ENCODE results near the gene LSM4. TPM values are rescaled to one million over a fixed set of nuclear protein-coding genes. Genes with fewer than 3 reads are reported as not detected.

LSM4 gene
- total RNA-seq, 4 donors from 2014 or later = 70.4 to 167 (median 156) TPM

DNA sequence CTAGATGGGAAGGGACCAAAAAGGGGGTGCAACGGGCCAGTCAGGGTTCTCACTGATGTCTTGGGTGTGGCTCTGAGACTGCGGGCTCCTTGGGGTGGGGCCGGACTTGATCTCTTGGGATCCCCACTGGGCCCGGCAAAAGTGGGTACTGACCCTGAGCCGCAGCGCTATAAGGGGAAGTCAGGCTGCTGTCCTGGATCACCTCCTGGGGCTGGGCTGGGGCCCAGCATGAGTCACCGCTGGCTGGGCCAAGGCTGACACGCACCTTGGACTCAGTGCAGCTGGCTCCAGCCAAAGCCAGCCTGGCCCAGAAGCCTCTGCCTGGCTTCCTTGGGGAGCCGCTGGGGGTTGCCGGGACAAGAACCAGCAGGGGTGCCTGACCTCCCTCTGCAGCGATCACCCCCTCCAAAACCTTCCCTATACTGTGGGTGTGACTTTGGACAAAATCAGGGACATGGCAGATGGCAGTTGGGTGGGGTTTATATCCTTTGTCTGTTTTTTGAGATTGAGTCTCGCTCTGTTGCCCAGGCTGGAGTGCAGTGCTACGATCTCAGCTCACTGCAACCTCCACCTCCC is 48.0 kb downstream of the LSM4 start:
- H3K9me3 ChIP-seq = no peaks in the 10 kb centered on the region
- no peaks in the 10 kb centered on the region for H3K27me3 ChIP-seq
- peaks cover 0 to 78% (median 53%) of the 10 kb centered on the region in 4 donors for H3K4me1 ChIP-seq
- TF ChIP-seq EP300 (IDR thresholded peaks at IDR 0.05) (peak; percentile 63 to 81), POLR2A (IDR thresholded peaks at IDR 0.05) (no peak)
- TF ChIP-seq, protein P1, sequence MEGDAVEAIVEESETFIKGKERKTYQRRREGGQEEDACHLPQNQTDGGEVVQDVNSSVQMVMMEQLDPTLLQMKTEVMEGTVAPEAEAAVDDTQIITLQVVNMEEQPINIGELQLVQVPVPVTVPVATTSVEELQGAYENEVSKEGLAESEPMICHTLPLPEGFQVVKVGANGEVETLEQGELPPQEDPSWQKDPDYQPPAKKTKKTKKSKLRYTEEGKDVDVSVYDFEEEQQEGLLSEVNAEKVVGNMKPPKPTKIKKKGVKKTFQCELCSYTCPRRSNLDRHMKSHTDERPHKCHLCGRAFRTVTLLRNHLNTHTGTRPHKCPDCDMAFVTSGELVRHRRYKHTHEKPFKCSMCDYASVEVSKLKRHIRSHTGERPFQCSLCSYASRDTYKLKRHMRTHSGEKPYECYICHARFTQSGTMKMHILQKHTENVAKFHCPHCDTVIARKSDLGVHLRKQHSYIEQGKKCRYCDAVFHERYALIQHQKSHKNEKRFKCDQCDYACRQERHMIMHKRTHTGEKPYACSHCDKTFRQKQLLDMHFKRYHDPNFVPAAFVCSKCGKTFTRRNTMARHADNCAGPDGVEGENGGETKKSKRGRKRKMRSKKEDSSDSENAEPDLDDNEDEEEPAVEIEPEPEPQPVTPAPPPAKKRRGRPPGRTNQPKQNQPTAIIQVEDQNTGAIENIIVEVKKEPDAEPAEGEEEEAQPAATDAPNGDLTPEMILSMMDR (IDR thresholded peaks at IDR 0.05) = peak in 2 of 5 experiments; percentile 17 to 41
- peaks cover 0 to 19% (median 0%) of the 10 kb centered on the region in 3 donors for H3K36me3 ChIP-seq
- 22 to 28% methylated on average over 13 of the region's 13 CpGs for WGBS, 2 donors
- no peak overlapping the region for H3K4me3 ChIP-seq
- H3K27ac ChIP-seq = peak overlapping the region; percentile 37 to 88 (median 78)
- peak; percentile 76 for DNase-seq (ENCODE audit: low spot score in 2 of 2)

DNA sequence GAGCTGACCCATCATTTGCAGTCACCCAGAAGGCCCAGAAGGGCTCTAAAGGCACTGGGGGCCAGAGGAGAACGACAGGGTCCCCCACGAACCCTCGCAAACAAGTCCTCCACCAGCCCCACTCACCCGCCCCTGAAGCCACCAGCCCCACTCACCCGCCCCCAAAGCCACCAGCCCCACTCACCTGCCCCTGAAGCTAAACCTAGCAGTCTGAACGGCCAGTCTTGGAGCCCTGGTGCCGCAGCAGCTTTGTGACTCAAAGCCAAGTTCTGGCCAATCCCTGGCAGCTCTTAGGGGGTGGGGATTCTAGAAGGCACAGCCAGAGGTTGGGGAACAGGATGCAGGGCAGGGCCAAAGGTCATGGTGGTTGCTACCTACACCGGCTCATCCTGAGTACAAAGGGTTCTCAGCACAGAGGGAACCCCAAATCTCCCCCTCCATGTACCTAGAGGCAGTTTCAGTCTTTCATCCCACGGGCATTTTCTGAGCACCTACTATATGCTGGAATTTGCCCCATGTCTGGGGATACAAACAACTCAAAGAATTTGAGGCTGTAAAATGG is 48.6 kb downstream of the LSM4 start, which contains the start of gene IQCN:
Gene IQCN (minus strand): TSS at position 234 of the 562 bp plus-strand sequence. CDS start 4,974 bp downstream, outside the sequence.
- WGBS, 2 donors = 64 to 77% methylated on average over 8 to 9 of the region's 9 CpGs
- Histone ChIP-seq H3K4me1 (peaks cover 0 to 78% (median 53%) of the 10 kb centered on the region in 4 donors), H3K27me3 (no peaks in the 10 kb centered on the region), H3K36me3 (peaks cover 0 to 20% (median 0%) of the 10 kb centered on the region in 3 donors), H3K9me3 (no peaks in the 10 kb centered on the region), H3K4me3 (no peak within 1 kb of the TSS), H3K27ac (peak within 1 kb of the TSS; percentile 37 to 88 (median 78))
- TF ChIP-seq POLR2A (IDR thresholded peaks at IDR 0.05) = no peak
- TF ChIP-seq, protein P1 (IDR thresholded peaks at IDR 0.05) = no peak
- DNase-seq (ENCODE audit: low spot score in 2 of 2) = no peak

DNA sequence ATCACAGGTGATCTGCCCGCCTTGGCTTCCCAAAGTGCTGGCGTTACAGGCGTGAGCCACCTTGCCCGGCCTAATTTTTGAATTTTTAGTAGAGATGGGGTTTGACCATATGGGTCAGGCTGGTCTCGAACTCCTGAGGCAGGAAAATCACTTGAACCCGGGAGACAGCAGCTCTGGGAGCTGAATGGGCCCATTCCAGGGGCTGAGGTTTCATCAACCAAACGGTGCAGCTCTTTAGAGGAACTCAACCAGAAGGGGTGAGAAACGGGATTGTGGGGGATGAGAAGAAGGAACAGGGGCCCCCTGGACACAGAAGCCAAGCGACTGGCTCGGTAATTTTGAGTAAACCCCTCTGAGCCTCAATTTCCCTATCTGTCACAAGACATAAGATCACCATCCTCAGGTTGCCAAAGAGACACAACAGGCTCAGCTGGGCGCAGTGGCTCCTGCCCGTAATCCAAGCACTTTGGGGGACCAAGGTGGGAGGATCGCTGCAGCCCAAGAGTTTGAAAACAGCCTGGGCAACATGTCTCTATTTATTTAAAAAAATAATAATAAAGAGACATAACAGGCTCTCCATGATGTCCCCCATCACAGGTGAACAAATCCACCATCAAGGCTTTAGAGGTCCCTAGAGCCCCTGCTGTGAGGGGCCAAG is 49.2 kb downstream of the LSM4 start:
- DNase-seq (ENCODE audit: low spot score in 2 of 2) = no peak
- 94 to 96% methylated on average over 13 of the region's 13 CpGs for WGBS, 2 donors
- Histone ChIP-seq H3K27ac (peak overlapping the region; percentile 31 to 88 (median 78)), H3K4me1 (peaks cover 0 to 73% (median 48%) of the 10 kb centered on the region in 4 donors), H3K4me3 (no peak overlapping the region), H3K9me3 (no peaks in the 10 kb centered on the region), H3K27me3 (no peaks in the 10 kb centered on the region), H3K36me3 (peaks cover 0 to 20% (median 5%) of the 10 kb centered on the region in 3 donors)
- TF ChIP-seq POLR2A (IDR thresholded peaks at IDR 0.05) (no peak), EP300 (IDR thresholded peaks at IDR 0.05) (no peak)
- TF ChIP-seq, protein P1 (IDR thresholded peaks at IDR 0.05) = no peak

DNA sequence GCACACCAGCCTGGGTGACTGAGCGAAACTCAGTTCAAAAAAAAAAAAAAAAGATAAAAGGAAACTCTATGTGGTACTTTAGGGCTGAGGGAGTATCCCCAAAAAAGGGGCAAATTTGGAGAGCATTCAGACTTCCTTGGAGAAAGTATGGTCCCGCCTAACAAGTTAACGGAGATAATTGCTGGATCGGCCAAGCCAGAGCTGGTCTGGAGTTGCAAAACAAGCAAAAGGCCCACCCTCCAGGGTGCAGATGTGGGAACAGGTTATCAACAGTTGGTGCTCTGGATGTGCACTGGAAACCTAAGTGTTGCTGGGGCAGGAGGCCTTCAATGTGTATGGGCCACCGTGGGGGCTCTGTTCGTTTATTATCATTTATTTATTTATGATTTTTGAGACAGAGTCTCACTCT is 51.4 kb downstream of the LSM4 start:
- peaks cover 0 to 51% (median 26%) of the 10 kb centered on the region in 4 donors for H3K4me1 ChIP-seq
- no peaks in the 10 kb centered on the region for H3K9me3 ChIP-seq
- no peak overlapping the region for H3K4me3 ChIP-seq
- no peak overlapping the region for H3K27ac ChIP-seq
- 42 to 46% methylated on average over 6 of the region's 6 CpGs for WGBS, 2 donors
- H3K36me3 ChIP-seq = peaks cover 0 to 34% (median 21%) of the 10 kb centered on the region in 3 donors
- DNase-seq (ENCODE audit: low spot score in 2 of 2) = no peak
- TF ChIP-seq, protein P1 (IDR thresholded peaks at IDR 0.05) = no peak
- TF ChIP-seq EP300 (IDR thresholded peaks at IDR 0.05) = no peak
- no peak for TF ChIP-seq POLR2A (IDR thresholded peaks at IDR 0.05)
- no peaks in the 10 kb centered on the region for H3K27me3 ChIP-seq

DNA sequence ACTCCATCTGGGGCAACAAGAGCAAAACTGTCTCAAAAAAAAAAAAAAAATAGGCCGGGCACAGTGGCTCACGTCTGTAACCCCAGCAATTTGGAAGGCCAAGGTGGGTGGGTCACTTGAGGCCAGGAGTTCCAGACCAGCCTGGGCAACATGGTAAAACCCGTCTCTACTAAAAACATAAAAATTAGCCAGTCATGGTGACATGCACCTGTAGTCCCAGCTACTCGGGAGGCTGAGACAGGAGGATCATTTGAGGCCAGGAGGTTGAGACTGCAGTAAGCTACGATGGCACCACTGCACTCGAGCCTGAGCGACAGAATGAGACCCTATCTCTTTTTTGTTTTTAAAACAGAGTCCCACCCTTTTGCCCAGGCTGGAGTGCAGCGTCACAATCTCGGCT is 52.5 kb downstream of the LSM4 start:
- Histone ChIP-seq H3K36me3 (peaks cover 3 to 45% (median 27%) of the 10 kb centered on the region in 3 donors), H3K9me3 (no peaks in the 10 kb centered on the region), H3K4me3 (no peak overlapping the region), H3K4me1 (peaks cover 0 to 40% (median 16%) of the 10 kb centered on the region in 4 donors), H3K27ac (no peak overlapping the region), H3K27me3 (no peaks in the 10 kb centered on the region)
- WGBS, 2 donors = 81 to 83% methylated on average over 9 of the region's 9 CpGs
- TF ChIP-seq POLR2A (IDR thresholded peaks at IDR 0.05) (no peak), EP300 (IDR thresholded peaks at IDR 0.05) (no peak)
- TF ChIP-seq, protein P1 (IDR thresholded peaks at IDR 0.05) = no peak
- no peak for DNase-seq (ENCODE audit: low spot score in 2 of 2)
